Measurements from ENCODE around the gene STXBP6. TPM values are rescaled to one million over a fixed set of nuclear protein-coding genes. Genes with fewer than 3 reads are reported as not detected.

The STXBP6 gene
- total and polyA plus RNA-seq, 9 donors, result 1.0 to 9.3 (median 5.5) TPM

DNA sequence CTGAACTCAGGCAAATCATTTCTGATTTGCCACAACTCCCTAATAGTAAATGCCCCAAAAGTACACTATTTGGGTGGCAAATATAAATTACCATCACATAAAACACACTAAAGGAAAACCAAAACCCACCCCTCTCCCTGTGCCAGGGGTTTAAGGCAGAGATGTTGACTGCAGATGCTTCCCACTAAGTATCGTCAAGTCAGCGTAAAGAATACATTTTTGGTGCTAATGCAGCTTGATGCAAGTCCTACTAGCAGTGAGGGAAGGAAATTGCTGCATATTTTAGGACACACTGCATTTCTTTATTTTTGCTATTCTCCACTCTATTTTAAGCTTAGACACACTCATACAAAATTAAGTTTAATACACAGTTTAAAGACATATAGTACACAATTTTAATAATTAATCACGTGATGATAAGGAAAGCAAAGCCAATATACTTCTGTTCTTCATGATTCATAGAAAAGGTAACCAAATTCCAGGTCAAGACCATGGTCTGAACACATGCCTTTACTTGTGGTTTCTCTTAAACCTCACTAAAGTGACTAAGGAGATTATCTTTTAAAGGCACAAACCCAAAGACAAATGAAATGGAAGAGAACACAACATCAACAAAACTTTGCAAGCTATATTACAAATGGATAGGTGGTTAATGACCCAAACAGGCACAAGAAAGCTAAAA lies 162.2 kb downstream of the STXBP6 start:
- intact Hi-C loops (cut with DNase I), result no loop called here
- no peaks in the 10 kb centered on the region for H3K36me3 ChIP-seq
- no peaks in the 10 kb centered on the region for H3K27me3 ChIP-seq
- no peaks in the 10 kb centered on the region for H3K9me3 ChIP-seq
- H3K4me1 ChIP-seq (ENCODE audit: insufficient read depth), result no peaks in the 10 kb centered on the region
- 84 to 88% (median 84%) methylated on average over 3 of the region's 3 CpGs for WGBS, 3 donors
- H3K4me3 ChIP-seq, result no peak overlapping the region
- H3K27ac ChIP-seq, result no peak overlapping the region
- TF ChIP-seq POLR2A (IDR thresholded peaks at IDR 0.05) (no peak), EP300 (IDR thresholded peaks at IDR 0.05) (no peak)
- TF ChIP-seq, protein P1, sequence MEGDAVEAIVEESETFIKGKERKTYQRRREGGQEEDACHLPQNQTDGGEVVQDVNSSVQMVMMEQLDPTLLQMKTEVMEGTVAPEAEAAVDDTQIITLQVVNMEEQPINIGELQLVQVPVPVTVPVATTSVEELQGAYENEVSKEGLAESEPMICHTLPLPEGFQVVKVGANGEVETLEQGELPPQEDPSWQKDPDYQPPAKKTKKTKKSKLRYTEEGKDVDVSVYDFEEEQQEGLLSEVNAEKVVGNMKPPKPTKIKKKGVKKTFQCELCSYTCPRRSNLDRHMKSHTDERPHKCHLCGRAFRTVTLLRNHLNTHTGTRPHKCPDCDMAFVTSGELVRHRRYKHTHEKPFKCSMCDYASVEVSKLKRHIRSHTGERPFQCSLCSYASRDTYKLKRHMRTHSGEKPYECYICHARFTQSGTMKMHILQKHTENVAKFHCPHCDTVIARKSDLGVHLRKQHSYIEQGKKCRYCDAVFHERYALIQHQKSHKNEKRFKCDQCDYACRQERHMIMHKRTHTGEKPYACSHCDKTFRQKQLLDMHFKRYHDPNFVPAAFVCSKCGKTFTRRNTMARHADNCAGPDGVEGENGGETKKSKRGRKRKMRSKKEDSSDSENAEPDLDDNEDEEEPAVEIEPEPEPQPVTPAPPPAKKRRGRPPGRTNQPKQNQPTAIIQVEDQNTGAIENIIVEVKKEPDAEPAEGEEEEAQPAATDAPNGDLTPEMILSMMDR (IDR thresholded peaks at IDR 0.05), result no peak
- DNase-seq, result no peak

DNA sequence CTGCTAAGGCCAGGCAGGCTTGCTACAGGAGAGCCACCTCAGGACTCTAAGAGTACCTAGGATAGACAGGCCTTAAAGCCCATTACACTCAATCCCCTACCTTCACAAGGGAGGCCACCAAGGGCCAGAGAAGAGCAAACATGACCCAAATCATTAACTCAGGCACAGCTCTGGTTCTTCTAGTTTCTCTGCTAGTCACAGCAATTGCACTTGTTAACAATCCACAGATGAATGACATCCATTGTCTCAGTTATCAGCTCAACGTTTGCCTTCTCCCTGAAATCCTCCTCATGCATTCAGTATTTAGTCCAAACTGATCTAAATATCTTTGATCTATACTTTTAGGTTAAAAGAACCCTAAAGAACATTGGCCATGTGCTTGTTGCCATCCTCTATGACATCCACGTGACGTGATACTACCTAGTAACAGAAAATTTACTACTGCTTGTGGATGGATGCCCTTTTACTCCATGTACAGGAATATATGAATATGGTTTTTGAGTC lies 164.5 kb downstream of the STXBP6 start:
- no peaks in the 10 kb centered on the region for H3K36me3 ChIP-seq
- H3K4me1 ChIP-seq (ENCODE audit: insufficient read depth), result no peaks in the 10 kb centered on the region
- TF ChIP-seq POLR2A (IDR thresholded peaks at IDR 0.05) (no peak), EP300 (IDR thresholded peaks at IDR 0.05) (no peak)
- TF ChIP-seq, protein P1 (IDR thresholded peaks at IDR 0.05), result no peak
- no peaks in the 10 kb centered on the region for H3K27me3 ChIP-seq
- no peaks in the 10 kb centered on the region for H3K9me3 ChIP-seq
- WGBS, 3 donors, result 75 to 77% (median 76%) methylated on average over 3 of the region's 3 CpGs
- no peak overlapping the region for H3K27ac ChIP-seq
- intact Hi-C loops (cut with DNase I), result no loop called here
- H3K4me3 ChIP-seq, result no peak overlapping the region
- no peak for DNase-seq

DNA sequence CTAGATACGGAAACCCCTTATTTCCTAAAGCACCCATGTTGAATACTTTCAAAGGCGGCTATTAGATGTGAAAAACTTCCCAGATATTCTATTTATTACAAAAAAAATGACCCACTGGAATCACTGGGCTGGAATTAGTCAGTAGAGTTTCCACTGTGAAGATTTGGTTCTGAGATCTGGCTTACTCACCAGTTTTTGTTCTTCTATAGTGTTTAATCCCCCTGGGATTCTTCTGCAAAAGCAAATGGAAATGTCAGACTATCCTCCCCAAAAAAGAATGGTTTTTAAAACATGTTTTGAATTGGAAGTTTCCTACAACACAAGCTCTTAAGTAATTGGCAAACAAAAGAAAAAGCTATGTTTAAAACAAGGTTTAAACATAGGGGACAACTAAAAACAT lies 166.4 kb downstream of the STXBP6 start:
- no peak for DNase-seq
- Histone ChIP-seq H3K9me3 (no peaks in the 10 kb centered on the region), H3K4me3 (no peak overlapping the region), H3K36me3 (no peaks in the 10 kb centered on the region), H3K27ac (no peak overlapping the region), H3K27me3 (no peaks in the 10 kb centered on the region), H3K4me1 (ENCODE audit: insufficient read depth) (no peaks in the 10 kb centered on the region)
- TF ChIP-seq, protein P1 (IDR thresholded peaks at IDR 0.05), result no peak
- no peak for TF ChIP-seq EP300 (IDR thresholded peaks at IDR 0.05)
- TF ChIP-seq POLR2A (IDR thresholded peaks at IDR 0.05), result no peak
- intact Hi-C loops (cut with DNase I), result no loop called here
- 81 to 85% (median 82%) methylated on average over 2 of the region's 2 CpGs for WGBS, 3 donors

DNA sequence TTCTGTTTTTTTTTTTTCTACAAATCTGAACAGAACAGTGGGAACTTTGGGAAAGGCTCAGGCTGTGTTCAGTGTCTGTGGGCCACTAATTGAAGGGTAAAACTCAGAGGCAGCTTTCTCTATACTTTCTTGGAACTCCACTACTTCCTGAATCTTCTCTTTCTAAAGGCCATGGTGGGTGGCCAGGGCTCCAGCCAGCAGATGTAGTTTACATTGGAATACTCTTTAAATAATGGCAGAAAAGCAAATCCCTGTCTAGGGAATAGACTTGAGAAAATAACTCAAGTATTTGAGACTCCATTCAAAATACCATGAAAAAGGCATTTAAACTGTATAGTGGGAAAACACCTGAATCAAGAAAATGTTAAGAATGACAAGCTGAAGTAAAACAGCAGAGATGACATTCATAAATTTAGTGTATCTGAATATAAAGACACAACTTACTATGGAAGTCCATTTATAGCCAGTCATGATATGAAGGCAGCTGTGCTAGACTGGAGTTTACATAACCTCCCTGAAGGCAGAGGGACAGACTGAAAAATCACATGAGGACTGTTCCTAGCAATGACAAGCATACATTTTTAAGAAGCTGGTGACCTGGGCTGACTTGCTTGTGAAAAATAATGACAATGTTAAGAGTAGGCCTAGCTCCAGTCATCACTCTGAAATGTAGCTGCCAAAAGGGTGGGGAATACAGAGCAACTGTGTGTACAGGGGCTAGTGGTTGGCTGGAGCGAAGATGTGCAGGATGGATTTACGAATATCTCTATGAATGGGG lies 168.6 kb downstream of the STXBP6 start:
- no peak for DNase-seq
- intact Hi-C loops (cut with DNase I), result no loop called here
- Histone ChIP-seq H3K4me1 (ENCODE audit: insufficient read depth) (no peaks in the 10 kb centered on the region), H3K36me3 (no peaks in the 10 kb centered on the region), H3K9me3 (no peaks in the 10 kb centered on the region), H3K4me3 (no peak overlapping the region), H3K27me3 (no peaks in the 10 kb centered on the region), H3K27ac (no peak overlapping the region)
- TF ChIP-seq, protein P1 (IDR thresholded peaks at IDR 0.05), result no peak
- TF ChIP-seq POLR2A (IDR thresholded peaks at IDR 0.05) (no peak), EP300 (IDR thresholded peaks at IDR 0.05) (no peak)
- WGBS, 3 donors, result 88 to 98% (median 94%) methylated on average over 2 of the region's 2 CpGs
